AG04450 (cell line): ENCODE data around the gene LOXL3. TPM values are rescaled to one million over a fixed set of nuclear protein-coding genes. Genes with fewer than 3 reads are reported as not detected.

ENCODE experiments used
- CTCF ChIA-PET: fragments of 300-600, 350-600 bp; formaldehyde crosslinking; extraction: SDS; loops from one replicate; lab custom pipeline; 2022; ENCODE audit warnings: antibody characterized with exemption, inconsistent platforms; lab: Charles Lee
- POLR2A ChIA-PET: fragments of 350-600 bp; formaldehyde crosslinking; extraction: SDS; loops from one replicate; lab custom pipeline; 2021; ENCODE audit warnings: antibody characterized with exemption, inconsistent platforms; lab: Yijun Ruan, JAX
- DNase-seq: peaks from one replicate; pipeline ENCODE4 v3.0.0-alpha.2; 2011; ENCODE audit warnings: low read depth, low spot score
- H3K27ac ChIP-seq: one replicate; pipeline ENCODE4 v1.5.1; 2012; ENCODE audit warnings: low read depth, low read length, control low read depth
- H3K27me3 ChIP-seq: one replicate; pipeline ENCODE4 v1.6.0; 2012; ENCODE audit warnings: low read length; ENCODE audit not compliant: control insufficient read depth, insufficient read depth
- H3K4me3 ChIP-seq: 2 replicates; pipeline ENCODE4 v1.5.1; 2011; ENCODE audit warnings: mild to moderate bottlenecking, low read depth, low read length, control low read depth
- H3K9me3 ChIP-seq: 2 replicates; pipeline ENCODE4 v1.5.1; 2012; ENCODE audit warnings: low read length; ENCODE audit not compliant: control insufficient read depth, insufficient read depth
- polyA plus RNA-seq: library from polyadenylated mRNA; depleted of rRNA; stranded (reverse); fragments of >200 nt; gene quantifications from 2 replicates; pipeline ENCODE4 v1.2.3, GENCODE V29; 2011
- TF ChIP-seq, protein P1 (sequence below): IDR thresholded peaks from 2 replicates; pipeline ENCODE4 v1.5.1; 2011; ENCODE audit warnings: low read depth, low read length, control low read depth, inconsistent platforms

LOXL3 gene
- polyA plus RNA-seq, 1 experiment = 41.1 TPM

- ChIA-PET CTCF (interaction anchor here (0.7 kb wide), 1 partner anchor 306 kb away, joined by 4 read pairs; no protein-coding TSS in a partner anchor), POLR2A (interaction anchor here (0.6 kb wide), 1 partner anchor 16 kb away, joined by 15 read pairs; the partner anchor contains the start of gene LOXL3)
- H3K4me3 ChIP-seq = no peak overlapping the region
- no peak overlapping the region for H3K27ac ChIP-seq
- H3K9me3 ChIP-seq = no peaks in the 10 kb centered on the region
- TF ChIP-seq, protein P1, sequence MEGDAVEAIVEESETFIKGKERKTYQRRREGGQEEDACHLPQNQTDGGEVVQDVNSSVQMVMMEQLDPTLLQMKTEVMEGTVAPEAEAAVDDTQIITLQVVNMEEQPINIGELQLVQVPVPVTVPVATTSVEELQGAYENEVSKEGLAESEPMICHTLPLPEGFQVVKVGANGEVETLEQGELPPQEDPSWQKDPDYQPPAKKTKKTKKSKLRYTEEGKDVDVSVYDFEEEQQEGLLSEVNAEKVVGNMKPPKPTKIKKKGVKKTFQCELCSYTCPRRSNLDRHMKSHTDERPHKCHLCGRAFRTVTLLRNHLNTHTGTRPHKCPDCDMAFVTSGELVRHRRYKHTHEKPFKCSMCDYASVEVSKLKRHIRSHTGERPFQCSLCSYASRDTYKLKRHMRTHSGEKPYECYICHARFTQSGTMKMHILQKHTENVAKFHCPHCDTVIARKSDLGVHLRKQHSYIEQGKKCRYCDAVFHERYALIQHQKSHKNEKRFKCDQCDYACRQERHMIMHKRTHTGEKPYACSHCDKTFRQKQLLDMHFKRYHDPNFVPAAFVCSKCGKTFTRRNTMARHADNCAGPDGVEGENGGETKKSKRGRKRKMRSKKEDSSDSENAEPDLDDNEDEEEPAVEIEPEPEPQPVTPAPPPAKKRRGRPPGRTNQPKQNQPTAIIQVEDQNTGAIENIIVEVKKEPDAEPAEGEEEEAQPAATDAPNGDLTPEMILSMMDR = no peak
- H3K27me3 ChIP-seq = no peaks in the 10 kb centered on the region
- DNase-seq = no peak
Observed at GRCh38 chr2:74569686-74570085, 15.9 kb upstream of the LOXL3 start.

GRCh38 chr2:74567881-74568280, 14.1 kb upstream of the LOXL3 start:
- Histone ChIP-seq H3K4me3 (no peak overlapping the region), H3K9me3 (no peaks in the 10 kb centered on the region), H3K27me3 (no peaks in the 10 kb centered on the region), H3K27ac (peak overlapping the region; percentile 87)
- ChIA-PET CTCF (interaction anchor here (1.0 to 1.9 kb wide), 3 partner anchors 9 to 18 kb away, joined by 3 to 7 read pairs (median 3); no protein-coding TSS in a partner anchor), POLR2A (interaction anchor here (0.7 to 1.7 kb wide), 5 partner anchors 9 to 92 kb away, joined by 3 to 7 read pairs (median 5); partner anchors contain the start of gene LOXL3)
- DNase-seq = no peak
- TF ChIP-seq, protein P1 = no peak

GRCh38 chr2:74566754-74567085, 13.0 kb upstream of the LOXL3 start:
- ChIA-PET CTCF (interaction anchor here (1.3 to 1.9 kb wide), 3 partner anchors 8 to 22 kb away, joined by 5 to 7 read pairs (median 6); no protein-coding TSS in a partner anchor), POLR2A (interaction anchor here (0.7 to 1.7 kb wide), 4 partner anchors 10 to 37 kb away, joined by 4 to 7 read pairs (median 5); partner anchors contain the start of genes AUP1, HTRA2 and LOXL3)
- H3K27me3 ChIP-seq = no peaks in the 10 kb centered on the region
- DNase-seq = no peak
- no peaks in the 10 kb centered on the region for H3K9me3 ChIP-seq
- H3K4me3 ChIP-seq = no peak overlapping the region
- TF ChIP-seq, protein P1 = no peak
- H3K27ac ChIP-seq = peak overlapping the region; percentile 69

DNA sequence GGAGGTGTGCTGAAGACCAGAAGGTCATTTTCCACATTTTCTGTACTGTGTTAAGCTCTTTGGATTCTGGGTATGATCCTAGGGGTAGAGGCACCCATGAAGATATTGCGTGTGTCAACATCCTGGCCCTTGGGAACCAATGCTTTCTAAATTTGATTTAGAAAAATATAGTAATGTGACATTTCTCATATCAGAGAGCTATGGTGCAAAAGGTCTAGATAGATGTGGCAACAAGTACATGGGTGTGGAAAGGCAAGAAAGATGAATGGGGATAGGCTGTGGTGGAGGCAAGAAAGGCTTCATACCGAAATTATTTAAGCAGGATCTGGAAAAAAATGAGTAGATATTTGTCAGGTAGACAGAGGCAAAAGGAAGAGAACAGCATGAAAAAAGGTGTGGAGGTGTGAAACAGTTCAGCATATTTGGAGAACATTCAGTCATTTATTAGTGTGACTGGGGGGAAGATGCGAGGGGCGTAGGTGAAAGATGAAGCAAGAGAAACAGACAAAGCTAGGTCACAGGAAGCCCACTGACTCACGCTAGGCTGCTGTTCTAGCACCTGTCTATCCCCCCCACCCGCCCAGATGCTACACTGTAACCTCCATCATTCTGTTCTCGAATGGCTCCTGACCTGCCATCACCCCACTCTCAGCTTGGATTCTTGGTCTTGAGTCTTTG, 12.5 kb upstream of the LOXL3 start:
- DNase-seq = no peak
- H3K9me3 ChIP-seq = no peaks in the 10 kb centered on the region
- TF ChIP-seq, protein P1 = no peak
- H3K27me3 ChIP-seq = no peaks in the 10 kb centered on the region
- H3K4me3 ChIP-seq = no peak overlapping the region
- ChIA-PET POLR2A (interaction anchor here (0.7 to 1.7 kb wide), 4 partner anchors 11 to 36 kb away, joined by 4 to 7 read pairs (median 5); partner anchors contain the start of genes AUP1, HTRA2 and LOXL3), CTCF (interaction anchor here (1.3 to 1.9 kb wide), 3 partner anchors 8 to 22 kb away, joined by 5 to 7 read pairs (median 6); no protein-coding TSS in a partner anchor)
- peak overlapping the region; percentile 69 for H3K27ac ChIP-seq

DNA sequence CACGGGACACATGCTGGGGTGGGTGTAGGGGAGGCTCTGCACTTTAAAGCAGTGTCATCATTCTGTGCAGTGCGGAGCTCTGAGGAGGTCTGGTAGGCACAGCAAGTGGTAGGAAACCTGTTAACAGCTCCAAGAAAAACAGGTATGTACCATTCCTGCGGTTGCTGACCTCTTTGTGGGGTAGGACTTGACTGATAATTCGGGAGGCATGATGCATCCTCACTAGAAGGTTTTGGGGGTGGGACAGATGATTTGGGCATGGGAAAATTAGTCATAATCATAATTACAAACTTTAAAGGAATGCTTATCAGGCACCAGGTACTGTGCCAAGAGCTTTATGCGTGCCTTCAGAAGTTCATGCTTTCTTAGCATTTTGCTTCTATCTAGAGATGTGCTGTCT, 10.5 kb upstream of the LOXL3 start:
- no peak for DNase-seq
- TF ChIP-seq, protein P1 = no peak
- H3K9me3 ChIP-seq = no peaks in the 10 kb centered on the region
- no peak overlapping the region for H3K4me3 ChIP-seq
- no peak overlapping the region for H3K27ac ChIP-seq
- ChIA-PET CTCF (no interaction called here), POLR2A (interaction anchor here (1.6 kb wide), 1 partner anchor 12 kb away, joined by 7 read pairs; no protein-coding TSS in a partner anchor)
- no peaks in the 10 kb centered on the region for H3K27me3 ChIP-seq
